T-helper 22 cell (primary cell): Measurements from ENCODE around the gene ATP7B.
"Not testable (repeated sequence)": the region's sequence is repeated elsewhere in the genome, so short reads cannot be mapped to it uniquely, and the experiment has no call there.

ENCODE experiments used
- DNase-seq: peaks from one replicate; pipeline ENCODE4 v3.0.0-alpha.2; 2020; ENCODE audit warnings: low read depth

Gene ATP7B

DNA sequence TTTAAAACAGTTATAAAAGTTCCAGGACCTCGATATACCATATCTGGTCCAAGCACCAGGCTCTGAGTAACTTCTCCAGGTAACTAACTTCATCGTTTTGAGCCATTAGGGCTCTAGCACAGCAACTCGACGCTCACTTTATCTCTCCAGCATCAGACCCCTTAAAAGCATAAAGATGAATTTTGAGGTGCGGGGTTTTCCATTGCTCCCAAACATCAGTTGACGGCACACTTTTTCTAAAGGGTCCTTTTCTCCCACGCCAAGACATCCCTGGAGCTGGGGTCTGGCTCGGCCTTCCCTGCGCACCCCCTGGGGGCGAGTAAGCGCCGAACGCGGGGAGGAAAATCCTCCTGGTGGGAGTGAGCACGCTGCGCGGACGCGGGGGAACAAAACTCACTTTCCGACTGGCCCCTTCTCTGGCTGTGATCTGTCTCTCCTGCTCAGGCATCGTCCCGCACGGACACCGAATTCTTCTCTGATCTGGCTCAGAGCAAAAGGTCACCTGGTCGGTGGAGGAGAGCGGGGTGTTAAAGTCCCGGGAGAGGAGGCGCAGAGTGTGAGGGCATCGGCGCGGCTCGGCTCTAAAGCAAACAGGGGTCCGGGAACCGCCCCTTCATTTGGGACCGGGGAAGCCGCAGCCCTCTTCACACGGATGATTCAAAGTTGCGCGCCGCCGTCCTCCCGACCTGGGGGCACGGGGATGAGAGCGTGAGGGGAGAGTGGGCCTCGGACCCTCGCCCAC is at the start of gene ATP7B:
Gene ATP7B, minus strand, starts transcription at position 561 of the 742 bp plus-strand sequence. Its CDS starts 113 bp downstream, at position 448.
- DNase-seq, result peak; percentile 3

- no peak for DNase-seq
Measured at GRCh38 chr13:52053460-52053859, 42.2 kb upstream of the ATP7B start.

DNA sequence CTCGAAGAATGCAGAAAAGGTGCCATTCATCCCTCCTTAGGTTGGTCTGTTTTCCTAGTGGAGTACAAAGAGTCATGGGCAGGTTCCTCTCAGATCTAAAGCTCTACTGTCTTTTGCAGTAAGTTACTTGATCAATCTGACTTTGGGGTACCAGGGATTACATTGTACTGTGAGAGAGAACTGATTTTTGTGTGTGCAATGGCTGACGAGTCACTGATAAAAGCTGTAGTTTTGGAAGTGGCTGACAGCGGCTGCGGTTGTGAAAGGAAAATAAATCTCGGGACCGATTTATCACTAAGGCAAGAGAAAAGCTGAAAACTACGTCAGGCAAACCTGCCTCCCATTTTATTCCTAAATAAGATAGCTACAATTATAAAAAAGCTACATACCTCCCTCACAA is 40.1 kb upstream of the ATP7B start:
- DNase-seq, result no peak

GRCh38 chr13:52048516-52048915 is 37.3 kb upstream of the ATP7B start:
- DNase-seq, result no peak

DNA sequence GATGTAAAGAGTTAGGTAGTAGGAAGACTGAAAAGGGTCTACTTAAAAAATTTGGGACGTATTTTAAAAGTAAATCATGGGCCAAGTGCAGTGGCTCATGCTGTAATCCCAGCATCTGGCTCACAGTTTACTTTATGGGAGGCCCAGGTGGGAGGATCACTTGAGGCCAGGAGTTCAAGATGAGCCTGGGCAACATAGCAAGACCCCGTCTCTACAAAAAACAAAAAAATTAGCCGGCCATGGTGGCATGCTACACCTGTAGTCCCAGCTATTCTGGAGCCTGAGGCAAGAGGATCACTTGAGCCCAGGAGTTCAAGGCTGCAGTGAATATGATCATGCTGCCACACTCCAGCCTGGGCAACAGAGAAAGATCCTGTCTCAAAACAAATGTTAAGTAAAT is 36.2 kb upstream of the ATP7B start:
- DNase-seq, result no peak

- no peak for DNase-seq
Measured at GRCh38 chr13:52043675-52044074, 32.4 kb upstream of the ATP7B start.

DNA sequence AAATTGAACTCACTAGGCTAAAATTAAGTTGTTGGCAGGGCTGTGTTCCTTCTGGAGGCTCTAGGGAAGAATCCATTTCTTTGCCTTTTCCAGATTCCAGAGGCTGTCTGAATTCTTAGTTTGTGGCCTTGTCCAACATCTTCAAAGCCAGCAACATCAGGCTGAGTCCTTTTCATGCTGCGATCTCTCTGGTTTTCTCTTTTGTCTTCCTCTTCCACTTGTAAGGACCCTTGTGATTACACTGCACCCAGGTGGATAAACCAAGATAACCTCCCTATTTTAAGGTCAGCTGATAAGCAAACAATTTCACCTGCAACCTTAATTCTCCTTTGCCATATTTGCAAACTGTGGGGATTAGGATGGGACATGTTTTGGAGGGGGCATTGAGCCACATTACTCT is 24.8 kb upstream of the ATP7B start:
- no peak for DNase-seq

- no peak for DNase-seq
Measured at GRCh38 chr13:52034616-52035226, 23.5 kb upstream of the ATP7B start.

GRCh38 chr13:52033039-52033438 is 21.8 kb upstream of the ATP7B start:
- no peak for DNase-seq

- not testable (repeated sequence) for DNase-seq
Measured at GRCh38 chr13:52030401-52030800, 19.2 kb upstream of the ATP7B start.

GRCh38 chr13:52029569-52029968 is 18.3 kb upstream of the ATP7B start:
- no peak for DNase-seq

- DNase-seq, result no peak
Measured at GRCh38 chr13:52027832-52028231, 16.6 kb upstream of the ATP7B start.

- DNase-seq, result no peak
Measured at GRCh38 chr13:52026246-52026626, 15.0 kb upstream of the ATP7B start.

DNA sequence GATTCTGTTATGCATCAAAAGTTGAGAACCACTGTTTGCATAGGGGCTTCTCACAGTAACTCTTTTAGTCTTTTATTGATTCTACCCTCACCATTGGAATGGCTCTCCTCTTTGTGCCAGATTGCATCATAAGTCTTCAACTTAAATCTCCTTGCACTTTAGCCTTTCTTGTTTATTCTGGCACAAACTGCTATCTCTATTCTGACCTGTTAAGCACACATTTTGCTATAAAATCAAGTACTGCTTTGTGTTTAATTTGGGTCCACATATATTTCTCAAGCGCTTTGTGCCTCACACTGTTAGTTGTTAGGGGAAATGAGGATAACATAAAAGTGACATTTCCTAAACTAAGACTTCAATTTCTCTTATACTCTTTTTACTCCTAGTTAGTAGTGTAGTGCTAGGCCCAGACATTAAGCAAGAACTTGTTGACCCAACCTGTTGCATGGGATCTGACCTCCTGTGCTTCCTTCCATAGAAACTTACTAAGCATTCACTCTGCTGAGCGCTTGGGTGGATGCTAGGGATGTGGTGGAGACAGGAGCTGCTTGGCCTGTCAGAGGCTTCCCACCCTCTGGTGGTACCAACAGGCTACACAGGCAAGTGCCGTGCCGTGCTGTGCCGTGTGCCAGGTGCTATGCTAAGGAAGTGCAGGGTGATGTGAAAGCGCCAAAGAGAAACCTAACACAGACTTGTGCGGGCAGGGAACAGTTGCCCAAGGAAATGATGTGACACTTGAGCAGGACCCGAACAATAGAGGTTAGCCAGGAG is 14.4 kb upstream of the ATP7B start:
- no peak for DNase-seq

DNA sequence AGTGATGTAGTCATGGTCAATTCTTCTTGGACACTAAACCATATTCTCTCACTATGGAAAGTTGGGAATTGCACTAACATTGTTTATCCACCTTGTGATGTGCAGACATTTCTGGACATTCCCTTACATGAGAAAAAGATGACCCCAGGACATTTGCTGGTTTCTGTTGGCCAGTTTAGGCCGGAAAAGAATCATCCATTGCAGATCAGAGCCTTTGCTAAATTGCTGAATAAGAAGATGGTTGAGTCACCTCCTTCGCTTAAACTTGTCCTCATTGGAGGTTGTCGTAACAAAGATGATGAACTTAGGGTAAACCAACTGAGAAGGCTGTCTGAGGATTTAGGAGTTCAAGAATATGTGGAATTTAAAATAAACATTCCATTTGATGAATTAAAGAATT is 13.2 kb upstream of the ATP7B start, which contains the start of gene UTP14C:
Gene UTP14C, plus strand, starts transcription at position 211 of the 400 bp plus-strand sequence. CDS start 4,114 bp downstream, outside the sequence.
- DNase-seq, result no peak

GRCh38 chr13:52022356-52022755 is 11.1 kb upstream of the ATP7B start:
- DNase-seq, result no peak

- no peak for DNase-seq
Measured at GRCh38 chr13:52020191-52020590, 8.9 kb upstream of the ATP7B start.

GRCh38 chr13:52016296-52016695 is 5.0 kb upstream of the ATP7B start:
- DNase-seq, result no peak

DNA sequence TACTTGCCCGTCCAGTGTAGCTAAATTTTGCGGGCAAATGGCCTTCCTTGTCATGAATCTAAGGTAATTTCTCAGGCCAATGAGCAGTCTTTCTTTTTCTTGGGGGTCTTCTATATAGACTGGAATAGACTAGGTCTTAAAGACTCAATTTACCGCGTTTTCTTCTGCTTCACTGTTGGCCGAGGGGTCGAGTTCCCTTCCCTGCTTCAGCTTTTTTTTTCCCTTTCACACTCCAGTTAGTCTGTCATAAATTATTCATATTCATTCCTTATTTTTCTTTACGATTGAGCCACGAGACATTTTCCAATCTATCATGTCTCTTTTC is 1.2 kb upstream of the ATP7B start:
- DNase-seq, result no peak

DNA sequence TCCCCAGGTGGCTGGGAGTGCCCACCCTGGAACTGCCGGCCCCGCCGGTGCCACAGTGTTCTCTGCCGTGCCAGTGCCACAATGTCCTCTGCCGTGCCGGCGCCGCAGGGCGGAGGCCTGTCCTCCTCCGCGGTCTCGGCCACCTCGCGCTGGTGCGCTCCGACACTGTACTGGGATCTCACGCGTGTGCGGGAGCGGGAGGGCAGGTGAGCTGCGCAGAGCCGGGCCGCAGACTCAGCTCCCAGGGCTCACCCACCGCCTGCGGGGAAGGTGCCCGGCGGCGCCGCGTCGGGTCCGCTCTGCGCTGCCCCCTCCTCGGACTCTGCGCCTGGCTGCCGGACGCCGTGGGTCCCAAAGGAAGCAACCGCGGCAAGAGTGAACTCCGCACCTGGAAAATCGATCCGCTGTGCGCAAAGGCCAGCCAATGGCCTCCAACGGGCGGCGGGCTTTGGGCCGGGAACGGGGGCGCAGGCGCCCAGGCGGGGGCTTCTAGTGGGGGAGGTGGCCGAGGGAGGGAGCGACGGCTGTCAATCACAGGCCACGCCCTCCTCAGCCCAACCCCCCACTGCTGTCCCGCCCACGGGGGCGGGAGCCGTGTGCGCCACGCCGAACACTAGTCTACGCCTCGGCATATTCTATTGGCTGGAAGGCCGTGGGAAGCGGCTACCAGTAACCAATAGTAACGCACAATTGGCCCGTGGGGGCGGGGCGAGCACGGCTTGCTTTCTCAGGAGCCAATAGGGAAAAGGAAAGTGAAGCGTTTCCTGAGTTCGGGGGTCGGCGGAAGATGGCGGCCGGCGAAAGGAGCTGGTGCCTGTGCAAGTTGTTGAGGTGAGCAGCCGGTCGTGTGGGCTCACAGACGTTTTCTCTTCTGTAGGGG is 622 bp upstream of the ATP7B start, which contains the start of gene ALG11:
Gene ALG11, plus strand, starts transcription at position 767 of the 880 bp plus-strand sequence. Its CDS starts 21 bp downstream, at position 788.
- DNase-seq, result peak; percentile 96

- DNase-seq, result no peak
Measured at GRCh38 chr13:52009946-52010345, 1.3 kb downstream of the ATP7B start.
